Hematopoietic multipotent progenitor cell treated with erythropoietin and hydrocortisone succinate and interleukin-3 and kit ligand, for 15 days (in vitro differentiated cells): Measurements from ENCODE around the gene KRT78.
"Not testable (repeated sequence)": the region's sequence is repeated elsewhere in the genome, so short reads cannot be mapped to it uniquely, and the experiment has no call there.

Experiments used
- DNase-seq: peaks from one replicate; pipeline ENCODE4 v3.0.0-alpha.2; 2015; ENCODE audit warnings: low spot score

Gene KRT78

DNA sequence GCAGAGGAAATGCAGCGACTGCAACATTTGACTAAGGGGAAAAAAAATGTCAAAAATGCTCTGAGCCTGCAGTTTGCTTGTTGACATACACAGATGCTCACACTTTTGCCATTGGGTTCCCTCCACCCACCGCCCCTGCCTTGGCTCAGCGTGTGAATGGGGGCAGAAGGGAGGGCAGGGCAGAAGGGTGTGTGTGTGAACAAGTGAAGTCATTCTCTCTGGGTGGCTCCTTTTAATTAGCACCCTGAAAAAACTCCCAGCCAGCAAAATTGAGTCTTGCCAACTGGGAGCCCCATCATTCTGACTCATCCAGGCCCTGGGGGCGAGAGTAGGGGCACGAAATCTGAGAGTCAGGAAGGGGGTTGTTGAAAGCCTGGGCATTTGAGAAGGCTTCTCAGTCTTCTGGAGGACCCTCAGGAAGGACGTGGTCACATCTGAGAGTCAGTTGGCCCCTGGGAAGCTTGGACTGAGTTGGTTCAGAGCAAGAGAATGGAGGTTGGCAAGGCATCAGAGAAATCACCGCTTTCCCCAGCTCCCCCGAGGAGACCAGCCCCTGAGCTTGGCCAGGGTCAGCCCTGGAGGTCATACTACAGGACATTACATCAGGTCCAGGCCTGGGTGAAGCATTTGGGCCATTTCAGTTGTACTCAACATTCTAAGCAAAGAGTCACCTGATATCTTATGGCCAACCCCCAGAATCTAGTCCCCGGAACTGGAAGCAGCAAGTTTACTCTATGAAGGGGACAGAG lies 22.7 kb upstream of the KRT78 start:
- DNase-seq, result peak; percentile 73

DNA sequence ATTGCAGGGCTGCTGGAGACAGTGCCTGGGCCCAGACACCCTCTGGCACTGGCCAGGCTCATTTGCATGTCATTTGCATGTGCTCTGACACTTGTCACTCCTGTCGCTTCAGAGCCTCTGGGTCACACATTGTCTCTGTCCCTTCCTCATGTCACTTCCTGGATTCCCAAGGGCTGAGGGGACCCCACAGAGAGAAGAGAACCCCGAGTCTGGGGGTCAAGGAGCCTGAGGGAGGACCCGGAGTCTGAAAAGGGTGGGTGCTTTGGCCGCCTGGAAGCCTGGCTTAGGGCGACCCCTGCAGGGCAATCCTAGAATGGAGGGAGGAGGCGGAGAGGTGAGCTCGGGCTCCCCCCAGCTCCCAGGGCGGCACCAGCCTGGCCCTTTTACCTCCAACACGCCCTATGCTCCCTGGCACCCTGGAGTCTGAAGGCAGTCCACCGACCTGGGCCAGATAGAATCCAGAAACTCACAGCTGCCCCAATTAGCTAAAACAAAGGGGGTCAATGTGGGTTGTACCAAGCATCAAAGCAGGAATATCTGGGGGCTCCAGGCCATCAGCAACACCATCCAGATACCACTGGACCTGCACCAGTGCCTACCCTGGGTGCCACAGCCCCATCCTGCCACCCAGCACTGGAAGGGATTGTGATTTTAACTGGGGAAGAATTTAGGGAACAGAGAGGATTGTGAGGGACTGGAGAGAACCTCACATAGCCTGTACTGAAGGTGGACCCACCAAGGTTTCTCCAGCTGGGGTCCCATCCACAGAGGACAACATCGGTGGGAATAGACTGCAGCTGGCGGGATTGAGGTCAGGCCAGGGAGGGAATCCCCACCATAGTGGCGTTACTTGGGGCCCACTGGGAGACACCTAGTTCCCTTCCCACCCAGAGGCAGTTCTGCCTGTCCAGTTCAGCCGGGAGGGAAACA lies 21.8 kb upstream of the KRT78 start:
- peak; percentile 84 for DNase-seq

DNA sequence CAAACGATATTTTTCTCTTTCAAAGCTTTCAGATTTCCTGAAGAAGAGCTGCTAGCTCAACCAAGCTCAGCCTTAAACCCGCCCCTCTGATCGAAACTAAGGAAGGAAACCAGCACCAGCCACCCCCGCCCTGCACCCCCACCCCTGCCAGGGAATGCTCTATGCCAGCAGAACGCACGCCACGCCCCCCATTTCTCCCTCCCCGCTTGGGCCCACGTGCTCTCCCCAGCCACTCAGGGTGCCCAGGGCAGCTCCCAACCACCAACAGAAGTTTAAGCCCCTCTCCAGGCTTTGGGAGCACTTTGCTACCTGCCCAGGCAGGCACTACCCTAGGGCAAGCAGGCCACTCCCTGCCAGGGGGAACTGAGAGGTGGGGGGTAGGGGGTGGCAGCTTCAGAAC lies 18.8 kb upstream of the KRT78 start:
- peak; percentile 24 for DNase-seq

DNA sequence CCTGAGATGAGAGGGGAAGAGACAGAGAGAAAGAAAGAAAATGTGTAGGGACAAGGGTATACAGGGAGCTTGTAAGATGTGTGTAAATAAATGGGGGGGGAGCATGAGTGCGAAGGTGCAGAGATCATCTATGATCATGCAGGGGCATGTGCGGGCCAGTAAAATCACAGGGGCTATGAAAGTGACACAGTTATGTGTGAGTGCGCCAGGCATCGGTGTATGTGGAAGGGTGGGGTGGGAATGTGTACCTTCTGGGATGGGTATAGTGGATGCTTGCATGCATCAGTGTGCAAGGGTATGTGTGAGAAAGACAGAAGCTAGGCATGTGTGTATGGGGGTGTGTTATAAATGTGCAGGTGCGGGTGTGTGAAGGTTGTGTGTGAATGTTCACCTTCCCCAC lies 18.4 kb upstream of the KRT78 start:
- no peak for DNase-seq

DNA sequence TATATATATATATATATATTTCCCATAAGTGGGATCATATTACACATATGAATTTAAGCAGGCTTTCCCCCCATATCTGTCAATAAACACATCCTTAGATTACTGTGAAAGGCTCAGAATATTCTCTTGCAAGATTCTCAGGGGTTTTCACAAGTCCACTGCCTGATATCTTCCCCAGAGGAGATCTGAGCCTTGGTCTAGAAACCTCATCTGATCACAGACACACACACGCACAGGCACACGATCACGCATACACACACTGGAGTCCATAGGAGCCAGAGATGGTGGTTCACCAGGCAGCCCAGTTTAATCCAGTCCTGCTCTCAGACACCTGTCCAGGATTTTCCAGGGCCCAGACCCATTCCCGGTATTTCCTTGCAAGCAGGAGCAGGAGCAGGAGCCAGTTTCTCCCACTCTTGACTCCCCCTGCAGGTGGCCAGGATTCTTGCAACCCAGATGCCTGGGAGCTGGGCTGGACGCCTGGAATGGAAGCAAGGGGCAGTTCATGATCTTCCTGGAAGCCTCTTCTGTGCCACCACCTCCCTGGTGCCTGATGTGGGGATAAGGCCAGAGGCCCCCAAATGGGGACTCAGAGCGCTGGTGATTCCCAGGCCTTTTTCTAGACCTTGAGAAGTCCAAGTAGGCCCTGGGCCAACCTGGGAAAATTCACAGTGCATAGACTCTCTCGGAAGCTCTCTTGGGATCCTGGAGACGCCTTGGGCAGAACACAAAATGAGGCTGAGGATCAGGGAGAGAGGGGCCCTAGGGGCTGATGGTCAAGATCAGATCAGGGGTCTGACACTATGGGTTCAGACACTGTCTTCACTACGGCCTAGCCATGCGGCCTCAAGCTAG lies 16.5 kb upstream of the KRT78 start:
- peak; percentile 60 for DNase-seq

DNA sequence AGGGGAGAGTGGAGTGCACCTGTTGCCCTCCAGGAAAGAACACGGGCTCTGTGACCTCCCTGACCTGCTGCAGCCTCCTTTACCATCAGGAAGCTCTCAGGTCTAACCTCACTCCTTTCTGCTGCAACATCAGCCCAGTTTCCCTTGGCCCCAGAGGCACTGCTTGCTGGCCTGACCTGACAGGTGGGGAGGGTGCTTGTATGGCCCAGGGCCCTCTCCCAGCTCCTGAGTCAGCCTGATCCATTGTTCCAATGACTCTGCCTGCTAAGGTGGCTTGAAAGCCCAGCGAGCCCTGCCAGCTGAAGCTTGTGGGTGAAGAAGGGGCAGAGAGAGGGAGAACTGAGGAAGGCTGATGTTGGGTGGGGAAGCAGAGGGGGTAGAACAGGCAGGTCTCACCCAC lies 13.2 kb upstream of the KRT78 start:
- DNase-seq, result no peak

DNA sequence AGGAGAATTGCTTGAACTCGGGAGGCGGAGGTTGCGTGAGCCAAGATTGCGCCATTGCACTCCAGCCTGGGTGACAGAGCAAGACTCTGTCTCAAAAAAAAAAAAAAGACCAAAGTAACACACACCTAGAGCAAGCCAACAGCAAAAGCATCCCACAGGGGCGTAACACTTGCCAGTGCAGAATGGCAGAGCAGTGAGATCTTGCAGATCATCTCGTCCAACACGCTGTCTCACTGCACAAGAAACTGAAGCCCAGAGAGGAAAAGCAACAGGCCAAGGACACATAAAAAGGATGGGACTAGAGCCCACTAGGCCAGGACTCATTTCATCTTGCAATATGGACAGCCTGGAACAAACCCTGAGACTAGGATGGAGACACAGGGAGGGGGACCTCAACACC lies 12.7 kb upstream of the KRT78 start:
- no peak for DNase-seq

DNA sequence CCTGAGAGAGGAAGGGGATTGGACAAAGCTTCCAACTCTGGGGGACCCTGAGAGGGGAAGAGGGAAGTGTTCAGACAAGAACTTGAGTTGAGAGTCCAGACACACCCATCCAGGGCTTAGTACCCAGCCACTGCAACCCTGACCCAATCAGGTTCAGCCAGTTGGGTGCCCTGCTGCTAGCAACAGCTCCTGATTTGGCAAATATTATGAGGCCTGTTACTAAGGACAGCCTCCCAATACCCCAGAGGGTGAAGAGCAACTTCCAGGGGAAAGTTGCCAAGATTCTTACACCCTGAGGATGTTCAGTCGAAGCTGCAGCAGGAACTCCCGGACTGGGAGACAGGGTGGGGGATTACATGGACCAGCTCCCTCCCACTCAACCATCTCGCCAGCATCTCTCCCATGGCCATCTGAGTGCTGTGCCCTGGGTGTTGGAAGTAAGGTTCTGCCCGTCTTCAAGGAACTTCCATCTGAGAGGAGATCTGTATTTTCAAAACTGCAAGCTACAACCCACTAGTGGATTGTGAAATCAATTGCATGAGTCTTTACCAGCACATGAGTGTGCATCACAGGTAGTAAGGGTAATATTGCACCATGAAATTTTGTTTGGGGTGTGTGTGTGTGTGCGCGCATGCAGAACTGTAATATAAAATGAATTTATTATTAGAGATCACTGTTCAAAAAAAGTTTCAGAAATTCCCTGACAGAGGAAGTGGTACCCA lies 11.5 kb upstream of the KRT78 start:
- no peak for DNase-seq

DNA sequence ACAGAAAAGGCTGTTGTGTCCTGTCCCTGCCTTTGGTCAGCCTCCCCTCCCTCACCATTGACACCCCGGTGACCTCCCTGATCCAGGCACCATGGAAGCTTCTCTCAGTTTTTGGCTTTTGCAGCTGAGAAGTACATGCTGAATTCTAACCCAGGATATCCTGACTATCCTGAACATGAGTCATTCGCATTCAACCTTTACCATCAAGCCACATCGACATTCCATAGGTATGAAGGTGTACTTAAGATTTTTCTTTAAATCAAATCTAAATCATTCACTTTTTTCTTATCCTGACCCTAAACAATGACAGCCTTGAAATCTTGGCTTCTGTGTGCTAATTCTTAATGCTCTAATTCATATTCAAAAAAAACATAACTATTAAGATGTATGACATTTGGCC lies 8.7 kb upstream of the KRT78 start:
- DNase-seq, result no peak

DNA sequence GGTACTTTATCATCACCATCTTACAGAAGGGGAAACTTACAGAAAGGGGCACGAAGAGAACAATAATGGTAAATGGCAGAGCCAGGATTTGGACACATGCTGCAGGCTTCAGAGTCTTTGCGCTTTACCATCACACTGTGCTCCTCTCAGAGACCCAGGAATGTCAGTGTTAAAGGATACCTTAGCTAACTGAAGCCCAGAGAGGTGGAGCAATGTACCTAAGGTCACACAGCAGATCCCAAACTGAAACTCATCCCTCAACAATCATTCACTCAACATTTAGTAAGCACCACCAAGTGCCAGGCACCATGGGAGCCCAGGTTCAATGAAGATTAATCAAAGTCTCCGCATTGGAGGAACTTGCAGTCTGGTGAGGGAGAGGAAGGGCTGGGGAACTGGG lies 8.0 kb upstream of the KRT78 start:
- DNase-seq, result no peak

DNA sequence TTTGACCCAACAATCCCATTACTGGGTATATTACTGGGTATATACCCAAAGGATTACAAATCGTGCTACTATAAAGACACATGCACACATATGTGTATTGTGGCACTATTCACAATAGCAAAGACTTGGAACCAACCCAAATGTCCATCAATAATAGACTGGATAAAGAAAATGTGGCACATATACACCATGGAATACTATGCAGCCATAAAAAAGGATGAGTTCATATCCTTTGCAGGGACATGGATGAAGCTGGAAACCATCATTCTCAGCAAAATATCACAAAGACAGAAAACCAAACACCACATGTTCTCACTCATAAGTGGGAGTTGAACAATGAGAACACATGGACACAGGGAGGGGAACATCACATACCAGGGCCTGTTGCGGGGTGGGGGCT lies 7.3 kb upstream of the KRT78 start:
- not testable (repeated sequence) for DNase-seq

DNA sequence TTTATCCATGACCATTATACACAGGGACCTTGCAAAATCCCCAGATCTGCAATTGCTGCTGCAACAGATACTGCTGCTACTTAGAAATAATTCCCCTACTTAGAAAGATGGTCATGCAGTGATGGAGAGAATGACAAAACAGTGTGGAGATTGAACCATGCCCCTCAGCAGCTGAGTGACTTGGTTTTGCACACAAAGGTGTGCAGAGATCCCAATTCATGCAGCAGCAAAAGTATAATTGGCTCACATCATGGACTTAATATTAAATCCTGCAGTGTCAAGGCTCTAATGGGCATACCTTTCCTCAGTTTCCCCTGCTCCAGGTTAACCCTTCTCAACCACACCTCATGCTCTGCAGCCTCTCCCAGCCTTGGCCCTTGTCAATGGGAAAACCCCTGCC lies 3.0 kb upstream of the KRT78 start:
- DNase-seq, result no peak

DNA sequence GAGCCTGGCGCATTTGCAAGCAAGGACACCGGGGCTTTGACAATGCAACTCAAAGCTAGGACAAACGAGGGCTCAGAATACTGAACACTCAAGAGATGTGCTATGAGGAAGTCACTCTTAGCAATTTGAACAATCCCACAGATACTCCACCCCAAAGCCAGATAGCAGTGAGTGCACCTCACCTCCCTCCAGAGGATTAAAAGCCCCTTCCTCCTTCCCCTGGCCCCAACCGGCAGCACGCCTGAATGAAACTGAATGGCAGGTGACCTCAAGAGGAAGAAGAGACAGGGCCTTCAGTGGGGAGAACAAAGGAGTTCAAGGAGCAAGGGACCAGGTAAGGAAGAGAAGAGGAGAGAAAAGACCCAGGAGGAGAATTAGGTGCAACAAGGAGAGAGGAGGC lies 1.9 kb upstream of the KRT78 start:
- no peak for DNase-seq

DNA sequence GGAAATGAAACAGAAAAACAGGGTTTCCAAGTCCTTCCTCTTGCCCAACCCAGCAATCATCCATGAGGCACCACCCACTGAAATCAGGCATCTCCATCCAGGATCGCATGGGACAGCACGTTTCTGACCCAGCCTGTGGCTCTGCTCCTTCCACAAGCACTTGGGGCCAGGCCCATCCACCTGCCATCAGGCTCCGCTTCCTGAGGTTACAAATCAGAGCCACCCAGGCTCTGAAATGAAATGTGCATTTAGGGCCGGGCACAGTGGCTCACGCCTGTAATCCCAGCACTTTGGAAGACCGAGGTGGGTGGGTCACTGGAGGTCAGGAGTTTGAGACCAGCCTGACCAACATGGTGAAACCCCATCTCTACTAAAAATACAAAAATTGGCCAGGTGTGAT lies 717 bp upstream of the KRT78 start:
- no peak for DNase-seq

DNA sequence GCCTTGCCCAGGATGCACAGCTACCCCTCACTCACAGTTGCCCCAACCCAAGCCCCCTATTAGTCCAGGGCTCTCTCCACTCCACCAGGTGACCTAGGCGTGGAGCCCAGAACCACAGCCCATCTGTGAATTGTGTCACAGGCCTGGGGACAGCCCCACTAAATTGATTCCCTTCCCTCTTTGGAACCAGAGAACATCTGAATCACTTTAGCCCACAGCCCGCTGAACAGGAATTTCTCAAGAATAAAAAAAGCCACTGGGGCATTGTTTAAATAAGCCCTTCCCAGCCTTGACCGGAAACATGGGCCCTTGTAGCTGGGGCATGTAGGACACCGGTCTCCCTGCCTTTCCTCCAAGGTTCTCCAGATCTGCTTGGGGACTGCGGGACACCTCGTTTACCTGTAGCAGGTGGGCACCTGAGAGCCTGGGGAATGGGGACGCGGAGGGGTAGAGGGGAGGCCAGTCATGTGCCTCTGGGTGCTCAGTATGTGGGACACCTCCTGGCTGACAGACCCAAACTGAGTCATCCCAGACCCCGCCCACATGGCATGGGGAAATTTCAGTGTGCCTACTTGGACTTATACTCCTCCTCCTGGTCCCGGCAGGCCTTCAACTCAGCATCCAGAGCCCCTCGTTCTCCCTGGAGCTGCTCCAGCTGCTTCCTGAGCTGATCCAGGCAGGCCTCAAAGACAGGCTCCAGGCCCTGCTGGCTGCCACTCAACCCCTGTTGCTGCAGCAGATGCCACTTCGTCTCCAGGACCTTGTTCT lies 1.3 kb downstream of the KRT78 start:
- DNase-seq, result no peak

DNA sequence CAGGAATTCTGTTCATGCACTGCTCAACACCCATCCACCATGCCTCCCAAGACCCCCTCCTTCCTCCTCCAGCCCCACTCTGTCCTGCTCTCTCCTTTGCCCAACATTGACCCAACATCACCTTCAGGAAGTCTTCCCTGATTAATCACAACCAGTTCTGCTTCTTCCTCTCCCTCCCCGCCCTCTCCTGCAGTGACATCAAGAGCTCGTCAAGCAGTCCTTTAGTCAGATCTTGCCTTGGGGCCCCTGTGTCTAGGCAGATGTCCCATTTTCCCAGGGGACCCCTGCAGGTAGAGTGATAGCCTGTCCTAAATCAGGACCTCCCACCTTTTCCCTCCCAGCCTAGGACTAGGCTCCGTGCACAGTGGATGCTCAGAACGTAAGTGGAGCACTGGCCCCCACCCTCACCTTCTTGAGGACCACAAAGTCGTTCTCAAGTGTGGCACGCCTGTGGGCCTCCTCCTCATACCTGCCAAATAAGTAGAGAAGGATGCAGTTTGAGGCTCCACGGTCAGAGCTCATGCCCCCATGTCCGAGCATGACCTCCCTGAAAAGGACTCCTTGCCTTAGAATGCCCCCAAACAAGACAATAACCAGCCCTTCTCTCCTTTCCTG lies 2.3 kb downstream of the KRT78 start:
- no peak for DNase-seq

DNA sequence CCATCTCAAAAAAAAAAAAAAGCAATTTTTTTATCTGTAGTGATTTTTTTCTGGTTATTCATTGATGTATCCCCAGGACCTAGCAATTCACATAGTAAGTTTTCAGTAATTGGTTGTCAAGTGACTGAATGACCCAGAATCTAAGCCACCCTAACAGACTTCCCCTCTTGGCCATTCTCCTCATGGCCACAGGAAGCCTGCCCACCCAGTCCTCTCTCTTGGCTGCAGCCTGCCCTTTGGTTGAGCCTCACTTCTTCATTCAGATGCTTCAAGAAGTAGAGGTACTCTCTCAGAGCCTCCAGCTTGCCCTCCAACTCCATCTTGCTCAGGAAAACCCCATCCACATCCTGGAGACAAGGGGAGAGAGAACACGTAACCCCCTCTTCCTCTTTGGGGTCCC lies 2.8 kb downstream of the KRT78 start:
- DNase-seq, result no peak

DNA sequence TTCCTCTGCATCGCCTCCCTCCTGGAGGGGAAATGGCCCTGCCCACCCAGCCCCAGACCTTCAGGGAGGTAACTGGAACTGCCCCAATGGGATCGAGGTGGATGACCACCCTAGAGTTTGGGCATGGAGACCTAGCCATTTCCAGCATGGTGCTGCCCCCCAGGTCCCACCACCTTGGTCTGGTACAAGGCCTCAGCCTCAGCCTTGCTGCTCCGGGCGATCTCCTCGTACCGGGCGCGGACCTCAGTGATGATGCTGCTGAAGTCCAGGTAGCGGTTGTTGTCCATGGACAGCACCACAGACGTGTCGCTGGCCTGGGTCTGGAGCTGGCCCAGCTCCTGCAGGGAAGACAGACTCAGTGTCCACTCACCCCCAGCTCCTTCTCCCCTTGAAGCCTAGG lies 4.4 kb downstream of the KRT78 start:
- DNase-seq, result no peak

DNA sequence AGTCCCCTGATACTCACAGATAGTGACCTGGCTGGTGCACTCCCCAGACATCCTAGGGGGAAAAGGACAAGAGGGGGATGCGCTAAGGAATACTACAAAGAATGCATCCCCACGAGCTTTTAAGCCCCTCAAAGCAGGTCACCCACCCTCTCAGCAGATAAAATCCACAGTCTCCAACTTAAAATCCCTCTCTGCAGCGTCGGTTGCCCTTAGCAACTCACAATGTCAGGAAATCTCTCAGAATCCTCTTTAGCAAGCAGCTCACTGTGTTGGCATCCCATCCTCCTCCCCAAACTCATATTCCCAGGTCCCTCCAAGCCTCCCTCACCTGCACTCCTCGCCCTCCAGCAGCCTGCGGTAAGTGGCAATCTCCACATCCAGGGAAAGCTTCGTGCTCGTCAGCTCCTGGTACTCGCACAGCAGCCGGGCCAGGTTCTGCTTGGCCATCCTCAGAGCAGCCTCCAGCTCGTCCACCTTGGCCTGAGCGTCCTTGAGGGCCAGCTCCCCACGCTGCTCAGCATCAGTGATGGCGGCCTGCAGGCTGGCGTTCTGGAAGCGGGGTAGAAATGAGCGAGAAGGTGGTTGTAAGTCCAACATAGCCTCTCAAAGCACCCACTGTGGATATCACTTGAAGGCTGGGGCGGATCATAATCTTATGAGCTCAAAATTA lies 9.2 kb downstream of the KRT78 start:
- DNase-seq, result no peak
